GM12892 (cell line): Measurements from ENCODE around the gene CYP2R1.

Experiments
- POLR2A ChIP-seq: IDR thresholded peaks from 2 replicates; pipeline ENCODE4 v1.6.1; 2011; ENCODE audit warnings: low read depth, low read length, control low read depth
- POLR2AphosphoS5 ChIP-seq: IDR thresholded peaks from 2 replicates; pipeline ENCODE4 v1.6.1; 2011; ENCODE audit warnings: low read depth, low read length, control low read depth
- TAF1 ChIP-seq: IDR thresholded peaks from 2 replicates; pipeline ENCODE4 v1.6.1; 2011; ENCODE audit warnings: low read depth, mild to moderate bottlenecking, control low read depth, low read length, borderline replicate concordance

DNA sequence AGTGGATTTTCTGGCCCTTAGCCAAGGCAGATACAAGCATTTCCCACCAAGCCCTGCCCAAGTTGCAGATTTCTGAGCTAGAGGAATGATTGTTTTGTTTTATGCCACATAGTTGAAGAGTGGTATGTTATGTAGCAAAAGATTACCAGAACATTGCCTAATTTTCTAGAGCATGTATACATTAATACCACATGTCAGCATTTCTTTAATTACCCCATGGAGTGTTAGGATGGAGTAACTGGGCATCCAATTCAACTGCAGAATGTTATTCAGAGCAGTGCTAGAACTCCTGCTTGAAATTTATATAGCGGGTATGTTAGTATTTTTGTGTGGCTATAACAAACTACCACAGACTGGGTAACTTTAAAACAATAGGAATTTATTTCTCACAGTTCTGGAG, 24.4 kb upstream of the CYP2R1 start:
- TF ChIP-seq POLR2A (no peak), POLR2AphosphoS5 (no peak), TAF1 (no peak)
